Raji (cell line): Measurements from ENCODE around the gene RANBP17.

ENCODE experiments used
- POLR2A ChIP-seq: IDR thresholded peaks from 2 replicates; pipeline ENCODE4 v1.6.1; 2011; ENCODE audit warnings: low read depth, low read length, control low read depth; ENCODE audit not compliant: insufficient read depth

RANBP17 gene

DNA sequence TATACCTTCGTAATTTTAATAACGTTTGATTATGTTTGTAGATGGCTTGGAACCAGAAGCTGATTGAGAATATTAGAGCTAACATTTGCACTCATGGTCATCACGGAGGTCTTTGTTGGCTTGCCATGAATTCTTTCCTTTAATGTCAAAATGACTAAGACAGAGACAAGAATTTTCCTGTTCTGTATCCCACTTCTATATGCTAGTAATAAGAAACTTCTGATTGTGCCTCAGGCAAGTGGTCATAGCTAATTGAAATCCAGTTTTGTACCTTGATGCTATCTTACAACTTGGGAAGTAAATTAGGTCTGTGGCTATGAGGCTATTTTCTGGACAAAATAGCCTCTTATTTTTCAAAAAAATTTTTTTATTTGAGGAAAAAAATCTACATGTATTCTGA lies 167.6 kb downstream of the RANBP17 start:
- no peak for TF ChIP-seq POLR2A

DNA sequence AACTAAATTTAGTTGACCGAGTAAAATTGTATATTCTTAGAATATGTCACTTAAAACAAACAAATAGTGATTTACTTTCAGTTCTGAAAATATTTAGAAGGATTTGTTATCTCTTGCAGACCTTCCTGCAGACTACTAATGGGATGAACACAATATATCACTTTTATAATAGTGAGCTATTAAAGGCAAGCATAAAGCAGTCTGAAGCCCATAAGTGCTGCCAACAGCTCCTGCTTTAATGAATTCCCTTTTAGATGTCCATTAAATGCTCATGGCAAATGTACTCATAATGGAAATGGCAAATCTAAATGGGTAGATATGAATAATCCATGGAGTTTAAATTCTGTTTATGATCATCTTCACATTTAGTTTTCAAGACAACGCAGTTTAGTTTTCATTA lies 170.2 kb downstream of the RANBP17 start:
- no peak for TF ChIP-seq POLR2A

DNA sequence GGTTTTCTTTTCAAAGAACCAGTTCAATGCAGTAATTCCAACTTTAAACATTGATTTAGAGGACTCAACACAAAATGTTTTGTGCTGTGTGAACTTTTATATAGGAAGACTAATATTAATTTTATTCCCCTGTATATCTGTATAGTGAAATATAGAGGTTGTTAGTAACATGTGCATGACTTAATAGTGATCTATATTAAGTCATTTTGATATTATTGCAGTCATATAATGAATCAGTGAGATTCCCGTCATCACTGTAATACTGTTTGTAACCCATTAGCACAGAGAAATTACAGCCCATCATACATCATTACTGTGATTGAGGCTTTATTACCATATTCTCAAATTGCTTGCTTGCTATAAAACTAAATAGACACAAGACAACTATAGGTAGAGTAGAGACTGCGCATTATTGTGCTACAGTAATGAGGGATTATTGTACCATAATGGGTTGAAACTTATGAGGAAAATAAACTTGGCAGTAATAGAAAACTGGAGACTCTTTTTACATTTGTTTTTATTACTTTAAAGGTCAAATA lies 170.7 kb downstream of the RANBP17 start:
- no peak for TF ChIP-seq POLR2A

DNA sequence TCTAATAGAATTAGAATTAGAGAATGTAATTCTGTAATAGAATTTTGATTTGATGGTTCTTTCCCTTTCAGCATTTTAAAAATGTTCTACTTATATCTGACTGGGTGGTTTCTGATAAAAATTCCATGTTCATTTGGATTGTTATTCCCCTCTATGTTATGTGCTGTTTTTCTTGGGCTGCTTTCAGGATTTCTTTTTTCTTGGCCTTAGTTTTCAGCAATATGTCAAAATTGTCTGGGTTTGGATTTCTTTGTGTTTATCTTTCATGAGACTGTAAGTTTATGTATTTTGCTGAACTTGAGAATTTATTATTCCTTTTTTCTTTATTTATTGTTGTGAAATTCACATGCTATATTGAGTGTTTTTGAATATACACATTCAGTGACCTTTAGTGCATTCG lies 189.1 kb downstream of the RANBP17 start:
- no peak for TF ChIP-seq POLR2A

DNA sequence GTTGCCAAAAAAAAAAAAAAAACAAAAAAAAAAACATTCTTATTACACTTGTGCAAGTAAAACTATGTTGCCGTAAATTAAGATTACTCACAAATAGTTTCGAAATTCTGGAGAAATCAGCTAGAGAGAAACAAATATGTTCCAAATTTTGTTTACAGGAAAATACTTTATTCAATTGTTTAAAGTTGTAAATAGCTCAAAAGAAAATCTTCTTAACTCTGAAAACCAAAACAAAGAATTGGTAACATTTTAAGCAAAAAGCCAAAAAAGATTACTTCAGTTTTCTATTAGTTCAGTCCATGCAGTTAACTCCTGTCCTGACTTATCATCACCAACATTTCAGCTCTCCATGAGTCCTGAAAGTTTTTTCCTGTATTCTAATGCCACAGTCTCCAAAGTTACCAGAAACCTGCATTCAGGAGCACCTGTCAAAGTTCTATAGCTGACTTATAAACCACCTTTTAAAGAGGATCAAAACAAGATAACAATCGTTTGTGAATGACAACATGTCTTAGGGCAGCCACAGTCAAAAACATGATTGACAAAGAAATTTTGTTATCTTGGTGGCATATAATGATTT lies 194.1 kb downstream of the RANBP17 start:
- TF ChIP-seq POLR2A = no peak

DNA sequence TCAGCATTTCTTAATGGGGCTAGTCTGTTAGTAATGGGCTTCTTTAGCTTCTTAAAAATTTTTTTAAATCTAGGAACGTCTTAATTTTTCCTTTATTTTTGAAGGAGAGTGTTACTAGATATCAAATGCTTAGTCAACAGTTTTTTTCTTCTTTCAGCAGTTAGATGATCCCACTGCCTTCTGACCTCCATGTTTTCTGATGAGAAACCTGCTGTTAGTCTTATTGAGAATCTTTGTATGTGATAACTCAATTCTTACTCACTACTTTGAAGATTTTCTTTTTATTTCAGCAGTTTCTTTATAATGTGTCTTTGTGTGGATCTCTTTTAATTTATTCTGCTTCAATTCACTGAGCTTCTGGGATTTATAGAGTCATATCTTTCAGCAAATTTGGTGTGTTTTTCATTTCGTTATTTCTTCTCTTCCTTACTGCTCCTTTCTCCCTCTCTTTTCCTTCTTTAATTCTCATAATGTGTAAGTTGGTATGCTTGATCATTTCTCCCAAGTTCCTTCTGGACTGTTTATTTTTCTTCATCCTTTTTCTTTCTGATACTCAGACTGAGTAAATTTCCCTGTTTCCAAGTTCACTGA lies 205.8 kb downstream of the RANBP17 start:
- no peak for TF ChIP-seq POLR2A

DNA sequence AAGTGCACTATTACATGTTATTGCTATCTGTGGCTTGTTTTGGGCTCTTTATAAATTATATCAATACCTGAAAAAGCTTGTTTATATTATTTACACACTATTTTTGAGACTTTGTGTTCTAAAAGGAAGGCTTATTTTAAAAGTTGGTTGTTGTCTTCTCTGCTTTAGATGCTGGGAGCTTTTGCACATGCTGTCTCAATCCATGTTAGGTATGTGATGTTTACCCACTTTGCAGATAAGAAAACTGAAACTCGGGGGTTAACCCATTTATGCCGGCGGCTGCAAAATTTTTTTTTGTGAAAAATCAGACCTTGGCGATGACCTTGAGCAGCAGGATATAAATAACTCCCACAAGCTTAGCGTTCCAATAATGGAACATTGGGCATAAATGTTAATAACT lies 212.9 kb downstream of the RANBP17 start:
- TF ChIP-seq POLR2A = no peak

DNA sequence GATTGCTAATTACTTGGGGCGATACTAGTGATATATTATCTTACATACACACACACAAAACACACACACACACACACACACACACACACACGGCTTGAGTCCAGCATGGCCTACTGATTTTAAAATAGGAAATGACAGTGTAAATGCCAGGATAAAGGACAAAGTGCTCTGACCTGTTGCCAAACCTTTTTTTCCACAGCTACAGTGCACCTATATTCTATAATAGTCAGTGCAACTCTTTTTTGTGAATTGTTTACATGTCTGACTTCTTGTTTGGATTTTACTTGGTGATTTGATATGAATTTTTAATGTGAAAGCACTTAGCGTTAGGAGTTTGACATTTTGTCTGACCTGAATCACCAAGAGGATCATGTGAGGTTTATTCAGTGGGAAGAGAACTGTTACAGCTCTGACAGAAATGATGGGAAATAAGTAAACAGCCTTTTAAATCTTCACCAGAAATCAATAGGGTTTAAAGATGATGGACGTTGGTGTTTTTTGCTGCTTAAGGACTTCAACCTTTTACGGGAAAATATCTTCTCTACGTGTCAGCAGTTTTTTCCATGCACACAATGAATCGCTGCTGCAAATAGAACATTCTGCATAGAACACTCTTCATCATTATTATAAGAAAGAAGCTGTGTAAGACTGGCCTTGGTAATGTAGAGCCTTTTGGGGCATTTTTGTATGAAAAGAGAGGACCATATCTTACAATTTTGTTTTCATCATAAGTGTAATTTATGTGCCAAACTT lies 218.5 kb downstream of the RANBP17 start:
- TF ChIP-seq POLR2A = no peak

DNA sequence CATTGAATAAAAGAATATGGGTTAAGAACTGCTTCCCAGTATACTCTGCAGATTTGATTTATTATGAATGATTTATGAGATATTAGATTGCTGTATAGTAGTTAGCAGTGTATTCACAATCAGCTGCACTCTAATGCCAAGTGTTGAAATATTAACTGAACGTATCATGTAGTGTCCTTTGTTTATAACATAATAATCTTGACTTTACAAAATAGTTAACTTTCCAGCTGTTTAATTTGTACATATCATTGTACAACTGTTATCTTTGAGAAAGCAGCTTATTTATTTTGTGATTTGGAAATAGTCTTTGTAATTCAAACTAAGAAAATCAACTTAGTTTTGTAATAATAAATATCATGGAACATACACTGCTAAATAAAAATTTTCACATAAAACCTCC lies 219.5 kb downstream of the RANBP17 start:
- TF ChIP-seq POLR2A = no peak

DNA sequence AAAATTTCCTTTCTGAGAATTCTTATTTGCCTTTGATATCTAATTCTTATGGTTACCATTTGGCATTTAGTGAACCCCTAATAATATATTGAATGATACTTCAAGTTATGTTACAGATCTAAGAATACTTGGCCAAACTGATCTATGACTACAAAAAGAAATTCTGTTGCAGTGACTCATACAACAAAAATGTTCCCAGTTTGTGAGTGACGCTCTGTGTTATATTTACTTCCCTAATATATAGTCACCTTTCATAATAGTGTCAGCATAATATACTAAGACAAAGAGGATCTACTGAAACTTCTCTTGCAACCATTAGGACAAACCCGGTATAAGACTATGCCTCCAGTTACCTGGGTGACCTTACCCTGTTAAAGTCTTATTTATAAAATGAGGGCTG lies 230.4 kb downstream of the RANBP17 start:
- TF ChIP-seq POLR2A = no peak

DNA sequence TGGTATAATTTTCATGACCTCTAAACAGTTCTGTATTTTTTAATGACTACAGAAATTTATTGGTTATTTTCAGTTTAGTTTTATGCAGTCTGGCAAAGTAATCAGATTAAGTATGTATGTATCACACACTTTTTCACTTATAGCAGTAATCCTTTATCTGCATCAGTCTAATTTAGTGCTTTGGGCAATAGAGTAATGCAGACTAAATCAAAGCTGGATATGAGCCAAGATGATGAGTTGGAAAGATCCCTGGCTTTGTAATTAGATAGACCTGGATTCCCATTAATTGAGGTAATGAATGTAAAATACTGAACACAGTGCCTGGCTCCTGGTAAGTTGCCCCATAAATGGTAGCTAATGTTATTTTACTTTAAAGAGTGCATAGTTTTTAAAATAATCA lies 231.8 kb downstream of the RANBP17 start:
- no peak for TF ChIP-seq POLR2A

DNA sequence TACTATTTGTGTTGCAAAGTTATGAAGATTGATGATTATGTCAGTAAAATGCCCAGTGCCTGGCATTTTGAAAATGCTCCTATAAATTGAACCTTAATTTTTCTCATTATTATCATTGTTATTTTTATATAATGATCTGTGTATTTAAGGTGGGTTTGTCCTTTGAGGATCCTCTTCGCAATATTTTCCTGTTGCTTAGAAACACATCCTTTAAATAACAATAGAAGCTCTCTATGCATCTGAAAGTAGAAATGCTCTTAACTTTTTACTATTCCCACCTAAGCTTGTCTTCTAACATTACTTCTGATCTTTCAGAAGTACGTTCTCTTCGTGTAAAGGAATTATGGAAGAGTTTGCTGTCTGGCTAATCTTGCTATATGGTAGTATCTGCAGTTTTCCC lies 232.5 kb downstream of the RANBP17 start:
- TF ChIP-seq POLR2A = no peak

DNA sequence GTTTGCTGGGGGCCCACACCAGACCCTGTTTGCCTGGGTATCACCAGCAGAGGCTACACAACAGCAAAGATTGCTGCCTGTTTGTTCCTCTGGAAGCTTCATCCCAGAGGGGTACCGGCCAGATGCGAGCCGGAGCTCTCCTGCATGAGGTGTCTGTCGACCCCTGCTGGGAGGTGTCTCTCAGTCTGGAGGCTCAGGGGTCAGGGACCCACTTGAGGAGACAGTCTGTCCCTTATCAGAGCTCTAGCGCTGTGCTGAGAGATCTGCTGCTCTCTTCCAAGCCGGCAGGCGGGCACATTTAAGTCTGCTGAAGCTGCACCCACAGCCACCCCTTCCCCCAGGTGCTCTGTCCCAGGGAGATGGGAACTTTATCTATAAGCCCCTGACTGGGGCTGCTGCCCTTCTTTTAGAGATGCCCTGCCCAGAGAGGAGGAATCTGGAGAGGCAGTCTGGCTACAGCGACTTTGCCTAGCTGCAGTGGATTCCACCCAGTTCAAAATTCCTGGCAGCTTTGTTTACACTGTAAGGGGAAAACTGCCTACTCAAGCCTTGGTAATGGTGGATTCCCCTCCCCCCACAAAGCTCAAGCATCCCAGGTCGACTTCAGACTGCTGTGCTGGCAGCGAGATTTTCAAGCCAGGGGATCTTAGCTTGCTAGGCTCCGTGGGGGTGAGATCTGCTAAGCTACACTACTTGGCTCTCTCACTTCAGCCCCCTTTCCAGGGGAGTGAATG lies 241.2 kb downstream of the RANBP17 start:
- no peak for TF ChIP-seq POLR2A

DNA sequence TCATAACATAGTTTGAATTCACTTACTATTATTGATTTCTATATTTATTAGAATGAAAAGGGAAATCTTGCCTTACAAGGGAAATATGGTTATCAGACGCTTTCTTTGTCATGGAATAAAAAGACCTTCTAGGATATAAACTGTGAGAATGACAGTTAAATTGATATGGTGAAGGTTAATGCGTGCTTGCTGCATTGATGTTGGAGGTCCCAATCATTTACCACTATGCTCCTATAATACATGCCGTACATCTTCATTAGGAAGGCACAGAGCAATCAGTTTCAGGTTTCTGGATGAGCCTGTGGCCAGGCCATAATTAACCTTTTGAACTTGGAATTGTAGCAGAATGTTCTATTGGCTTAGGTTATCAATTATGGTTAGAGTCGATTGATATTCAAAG lies 245.9 kb downstream of the RANBP17 start:
- TF ChIP-seq POLR2A = no peak

DNA sequence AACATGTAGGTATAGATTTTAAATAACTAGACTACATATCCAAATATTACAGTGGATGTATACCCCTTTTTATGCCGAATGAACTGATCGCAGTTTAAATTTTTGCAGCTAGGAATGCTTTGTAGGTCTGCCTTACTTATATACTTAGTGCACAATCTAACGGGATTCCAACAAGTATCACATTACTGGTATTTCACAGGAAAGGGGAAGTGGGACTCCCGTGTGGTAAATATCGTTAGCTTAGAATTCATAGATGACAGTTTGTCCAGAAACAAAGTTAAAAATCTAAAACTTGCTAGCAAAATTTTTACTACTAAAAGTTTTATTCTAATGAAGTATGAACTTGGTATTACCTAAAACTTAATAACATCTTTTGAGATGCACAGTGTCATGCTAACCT lies 253.7 kb downstream of the RANBP17 start:
- TF ChIP-seq POLR2A = no peak

DNA sequence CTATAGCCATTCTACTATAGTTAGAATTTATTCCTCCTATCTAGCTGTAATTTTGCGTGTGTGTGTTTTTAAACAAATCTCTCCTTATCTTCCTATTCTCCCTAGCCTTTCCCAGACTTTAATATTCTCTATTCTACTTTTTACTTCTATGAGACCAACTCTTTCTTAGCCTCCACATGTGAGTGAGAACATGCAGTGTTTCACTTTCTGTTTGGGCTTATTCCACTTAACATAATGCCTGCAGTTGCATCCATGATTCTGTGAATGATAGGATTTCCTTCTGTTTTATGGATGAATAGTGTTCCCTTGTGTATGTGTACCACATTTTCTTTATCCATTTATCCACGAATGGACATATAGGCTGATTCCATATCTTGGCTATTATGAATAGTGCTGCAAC lies 254.9 kb downstream of the RANBP17 start:
- no peak for TF ChIP-seq POLR2A
